Measurements from ENCODE around the gene KCTD16.

KCTD16 gene

GRCh38 chr5:144237851-144238250 is 67.2 kb downstream of the KCTD16 start:
- Histone ChIP-seq H3K27ac (no peak overlapping the region), H3K4me3 (ENCODE audit: low read depth, low read length) (no peak overlapping the region), H3K9me3 (ENCODE audit: severe bottlenecking) (no peaks in the 10 kb centered on the region), H3K36me3 (no peaks in the 10 kb centered on the region), H3K27me3 (ENCODE audit: insufficient read depth, low read depth, severe bottlenecking) (no peaks in the 10 kb centered on the region)
- no peak for DNase-seq
- no peak for TF ChIP-seq CTCF (IDR thresholded peaks at IDR 0.05; ENCODE audit: low read depth, low read length)

- no peak for DNase-seq
- no peaks in the 10 kb centered on the region for H3K27me3 ChIP-seq (ENCODE audit: insufficient read depth, low read depth, severe bottlenecking)
- no peak overlapping the region for H3K4me3 ChIP-seq (ENCODE audit: low read depth, low read length)
- H3K27ac ChIP-seq = no peak overlapping the region
- no peaks in the 10 kb centered on the region for H3K36me3 ChIP-seq
- TF ChIP-seq CTCF (IDR thresholded peaks at IDR 0.05; ENCODE audit: low read depth, low read length) = no peak
- H3K9me3 ChIP-seq (ENCODE audit: severe bottlenecking) = no peaks in the 10 kb centered on the region
Measured at GRCh38 chr5:144247131-144247530, 76.5 kb downstream of the KCTD16 start.

GRCh38 chr5:144248015-144248414 is 77.3 kb downstream of the KCTD16 start:
- DNase-seq = no peak
- Histone ChIP-seq H3K27ac (no peak overlapping the region), H3K9me3 (ENCODE audit: severe bottlenecking) (no peaks in the 10 kb centered on the region), H3K36me3 (no peaks in the 10 kb centered on the region), H3K4me3 (ENCODE audit: low read depth, low read length) (no peak overlapping the region), H3K27me3 (ENCODE audit: insufficient read depth, low read depth, severe bottlenecking) (no peaks in the 10 kb centered on the region)
- TF ChIP-seq CTCF (IDR thresholded peaks at IDR 0.05; ENCODE audit: low read depth, low read length) = no peak

GRCh38 chr5:144249755-144250464 is 79.2 kb downstream of the KCTD16 start:
- no peak for DNase-seq
- Histone ChIP-seq H3K36me3 (no peaks in the 10 kb centered on the region), H3K27ac (no peak overlapping the region), H3K27me3 (ENCODE audit: insufficient read depth, low read depth, severe bottlenecking) (no peaks in the 10 kb centered on the region), H3K4me3 (ENCODE audit: low read depth, low read length) (no peak overlapping the region), H3K9me3 (ENCODE audit: severe bottlenecking) (no peaks in the 10 kb centered on the region)
- no peak for TF ChIP-seq CTCF (IDR thresholded peaks at IDR 0.05; ENCODE audit: low read depth, low read length)

GRCh38 chr5:144254552-144254951 is 83.9 kb downstream of the KCTD16 start:
- Histone ChIP-seq H3K4me3 (ENCODE audit: low read depth, low read length) (no peak overlapping the region), H3K27ac (no peak overlapping the region), H3K27me3 (ENCODE audit: insufficient read depth, low read depth, severe bottlenecking) (no peaks in the 10 kb centered on the region), H3K36me3 (no peaks in the 10 kb centered on the region), H3K9me3 (ENCODE audit: severe bottlenecking) (no peaks in the 10 kb centered on the region)
- DNase-seq = no peak
- no peak for TF ChIP-seq CTCF (IDR thresholded peaks at IDR 0.05; ENCODE audit: low read depth, low read length)

- H3K9me3 ChIP-seq (ENCODE audit: severe bottlenecking) = no peaks in the 10 kb centered on the region
- H3K27me3 ChIP-seq (ENCODE audit: insufficient read depth, low read depth, severe bottlenecking) = no peaks in the 10 kb centered on the region
- no peak overlapping the region for H3K4me3 ChIP-seq (ENCODE audit: low read depth, low read length)
- H3K27ac ChIP-seq = no peak overlapping the region
- DNase-seq = no peak
- H3K36me3 ChIP-seq = no peaks in the 10 kb centered on the region
- TF ChIP-seq CTCF (IDR thresholded peaks at IDR 0.05; ENCODE audit: low read depth, low read length) = no peak
Measured at GRCh38 chr5:144260121-144260520, 89.4 kb downstream of the KCTD16 start.
